Measurements from ENCODE around the gene PUM1.

DNA sequence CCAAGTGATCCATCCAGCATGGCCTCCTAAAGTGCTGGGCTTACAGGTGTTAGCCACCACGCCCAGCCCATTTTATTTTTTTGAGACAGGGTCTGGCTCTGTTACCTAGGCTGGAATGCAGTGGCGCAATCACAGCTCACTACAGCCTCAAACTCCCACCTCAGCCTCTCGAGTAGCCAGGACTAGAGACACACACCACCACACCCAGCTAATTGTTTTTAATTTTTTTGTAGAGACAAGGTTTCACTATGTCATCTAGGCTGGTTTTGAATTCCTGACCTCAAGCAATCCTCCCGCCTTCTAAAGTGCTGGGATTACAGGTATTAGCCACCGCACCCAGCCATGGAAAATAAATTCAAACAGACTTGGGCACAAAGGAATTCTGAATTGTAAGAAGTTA is 31.9 kb downstream of the PUM1 start:
- TF ChIP-seq CTCF (conservative IDR thresholded peaks at IDR 0.05) (no peak), ZFX (IDR thresholded peaks at IDR 0.05) (no peak)
